ENCODE results near the gene APBA2. TPM values are rescaled to one million over a fixed set of nuclear protein-coding genes. Genes with fewer than 3 reads are reported as not detected.

Gene APBA2
- total RNA-seq, 1 donor from 2014 or later: 0.38 TPM

- H3K27me3 ChIP-seq (ENCODE audit: low read depth): peaks cover 44% of the 10 kb centered on the region
- H3K27ac ChIP-seq (replicated peaks): no peak overlapping the region
- intact Hi-C loops (cut with micrococcal nuclease): no loop called here
- no peaks in the 10 kb centered on the region for H3K36me3 ChIP-seq
- H3K9me3 ChIP-seq (replicated peaks): no peaks in the 10 kb centered on the region
- no peak overlapping the region for H3K4me3 ChIP-seq
- no peak for TF ChIP-seq CTCF (IDR thresholded peaks at IDR 0.05; ENCODE audit: borderline replicate concordance)
- no peak for DNase-seq
- H3K4me1 ChIP-seq: peaks cover 6% of the 10 kb centered on the region
Measured at GRCh38 chr15:29135702-29136646, 250.2 kb downstream of the APBA2 start.

GRCh38 chr15:29138260-29138659, 252.5 kb downstream of the APBA2 start:
- Histone ChIP-seq H3K27me3 (ENCODE audit: low read depth) (peaks cover 63% of the 10 kb centered on the region), H3K36me3 (no peaks in the 10 kb centered on the region), H3K4me3 (no peak overlapping the region), H3K4me1 (peaks cover 6% of the 10 kb centered on the region), H3K27ac (replicated peaks) (no peak overlapping the region), H3K9me3 (replicated peaks) (no peaks in the 10 kb centered on the region)
- intact Hi-C loops (cut with micrococcal nuclease): no loop called here
- no peak for DNase-seq
- no peak for TF ChIP-seq CTCF (IDR thresholded peaks at IDR 0.05; ENCODE audit: borderline replicate concordance)

GRCh38 chr15:29139072-29139471, 253.3 kb downstream of the APBA2 start:
- H3K4me1 ChIP-seq: peaks cover 6% of the 10 kb centered on the region
- H3K4me3 ChIP-seq: no peak overlapping the region
- H3K27me3 ChIP-seq (ENCODE audit: low read depth): peaks cover 70% of the 10 kb centered on the region
- H3K9me3 ChIP-seq (replicated peaks): no peaks in the 10 kb centered on the region
- no peak overlapping the region for H3K27ac ChIP-seq (replicated peaks)
- DNase-seq: no peak
- H3K36me3 ChIP-seq: no peaks in the 10 kb centered on the region
- no peak for TF ChIP-seq CTCF (IDR thresholded peaks at IDR 0.05; ENCODE audit: borderline replicate concordance)
- intact Hi-C loops (cut with micrococcal nuclease): no loop called here

DNA sequence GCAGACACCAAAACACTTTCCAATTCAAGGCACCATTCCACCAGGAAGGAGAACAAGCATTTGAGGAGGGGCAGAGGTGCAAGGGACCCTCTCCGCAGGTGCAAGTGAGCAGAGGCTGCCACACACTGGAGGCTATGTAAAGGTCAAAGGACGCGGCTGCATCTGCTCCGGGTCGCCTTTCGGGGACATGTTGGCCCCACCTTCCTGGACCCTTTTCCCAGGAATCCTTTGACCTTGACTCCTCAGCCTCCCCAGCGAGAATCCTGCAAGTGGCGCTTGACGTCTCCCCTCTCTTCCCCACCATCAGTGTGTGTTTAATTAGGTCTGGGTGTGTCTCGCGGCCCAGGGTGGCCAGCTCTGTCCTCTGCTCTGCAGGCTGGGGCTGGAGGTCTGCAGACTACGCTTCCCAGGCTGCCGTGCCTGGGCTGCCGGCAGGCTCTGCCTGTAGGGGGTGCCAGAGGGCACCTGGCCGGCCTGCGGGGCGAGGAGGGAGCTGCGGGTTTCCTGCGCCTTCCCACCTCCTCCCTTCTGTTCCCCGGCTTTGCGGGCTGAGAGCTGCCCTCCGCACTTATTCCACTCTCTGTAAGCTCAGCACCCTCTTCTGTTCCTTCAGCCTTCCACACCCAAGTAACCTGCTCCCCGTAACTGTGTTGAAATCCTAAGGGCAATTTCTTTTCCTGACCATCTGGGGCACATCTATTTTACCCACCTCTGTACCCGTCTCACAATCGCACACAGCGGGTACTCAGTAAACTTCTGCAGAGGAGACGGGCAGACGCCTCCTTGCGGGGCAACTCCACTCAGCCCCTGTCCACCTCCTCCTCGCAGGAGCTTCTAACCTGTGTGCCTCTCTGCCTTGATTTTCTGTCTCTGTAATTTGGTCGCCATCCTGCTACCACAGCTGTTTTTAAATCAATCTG, 254.0 kb downstream of the APBA2 start:
- H3K4me3 ChIP-seq: peak overlapping the region; percentile 19
- H3K27me3 ChIP-seq (ENCODE audit: low read depth): peaks cover 77% of the 10 kb centered on the region
- intact Hi-C loops (cut with micrococcal nuclease): loop anchor here (10.0 kb wide), 1 partner anchor 285 kb away; no protein-coding TSS in a partner anchor
- H3K27ac ChIP-seq (replicated peaks): no peak overlapping the region
- TF ChIP-seq CTCF (IDR thresholded peaks at IDR 0.05; ENCODE audit: borderline replicate concordance): peak; percentile 87
- no peak for DNase-seq
- H3K4me1 ChIP-seq: peaks cover 6% of the 10 kb centered on the region
- H3K36me3 ChIP-seq: no peaks in the 10 kb centered on the region
- no peaks in the 10 kb centered on the region for H3K9me3 ChIP-seq (replicated peaks)

Data from left ventricle myocardium inferior (tissue), 1 donor.